GM10248 (cell line): ENCODE results near the gene UPK3A.

Source experiments
- CTCF ChIA-PET: fragments of 300-600 bp; sonication (Branson Sonifier 250); formaldehyde crosslinking; extraction: SDS; loops from one replicate; lab custom pipeline; 2021; ENCODE audit warnings: antibody characterized with exemption; lab: Yijun Ruan, JAX
- POLR2A ChIA-PET: fragments of 350-650 bp; sonication (Branson Sonifier 250); formaldehyde crosslinking; extraction: SDS; loops from one replicate; lab custom pipeline; 2020; ENCODE audit warnings: antibody characterized with exemption; lab: Yijun Ruan, JAX
- DNase-seq: peaks from one replicate; pipeline ENCODE4 v3.0.0; 2012; ENCODE audit errors: extremely low spot score
- CTCF ChIP-seq: IDR thresholded peaks from 2 replicates; pipeline ENCODE4 v1.5.1; 2012; ENCODE audit warnings: mild to moderate bottlenecking, low read depth; ENCODE audit errors: extremely low read depth, missing control alignments, control extremely low read depth

The UPK3A gene

GRCh38 chr22:45281010-45281409, 3.7 kb upstream of the UPK3A start:
- no peak for DNase-seq
- no peak for TF ChIP-seq CTCF
- ChIA-PET POLR2A (no interaction called here), CTCF (interaction anchor here (1.2 kb wide), 1 partner anchor 9 kb away, joined by 3 read pairs; no protein-coding TSS in a partner anchor)

DNA sequence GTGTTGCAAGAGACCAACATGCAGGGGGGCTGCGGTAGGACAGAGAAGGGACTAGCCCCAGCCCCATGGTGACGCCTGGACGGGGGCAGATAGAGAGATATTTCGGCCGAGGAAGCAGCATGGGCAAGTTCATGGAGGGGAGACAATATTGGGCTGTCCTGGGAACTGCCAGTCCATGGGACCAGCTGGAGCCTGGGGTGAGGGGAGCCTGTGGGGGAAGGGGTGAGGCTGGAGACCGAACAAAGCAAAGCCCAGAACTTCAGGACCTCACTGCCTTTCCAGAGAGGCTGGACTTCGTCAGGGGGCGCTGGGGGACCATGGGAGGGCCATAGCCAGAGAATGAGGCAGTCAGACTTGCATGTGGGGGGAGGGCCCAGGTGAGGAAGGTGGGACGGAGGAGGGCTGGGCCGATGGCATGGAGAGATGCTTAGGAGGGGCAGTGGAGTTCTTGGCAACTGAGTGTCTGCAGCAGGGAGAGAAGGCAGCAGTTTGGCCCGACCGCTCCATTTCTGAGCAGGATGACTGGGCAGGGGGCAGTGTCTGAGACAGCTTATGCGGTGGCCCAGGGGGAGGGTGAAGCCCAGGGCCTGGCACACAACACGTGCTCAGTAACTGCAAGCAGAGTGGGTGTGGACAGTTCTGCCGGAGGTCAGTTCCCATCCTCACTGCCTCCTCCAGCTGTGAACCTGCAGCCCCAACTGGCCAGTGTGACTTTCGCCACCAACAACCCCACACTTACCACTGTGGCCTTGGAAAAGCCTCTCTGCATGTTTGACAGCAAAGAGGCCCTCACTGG, 712 bp downstream of the UPK3A start:
- TF ChIP-seq CTCF, result no peak
- POLR2A ChIA-PET, result no interaction called here
- DNase-seq, result no peak
- CTCF ChIA-PET, result interaction anchor here (1.6 kb wide), 1 partner anchor 152 kb away, joined by 4 read pairs; no protein-coding TSS in a partner anchor

DNA sequence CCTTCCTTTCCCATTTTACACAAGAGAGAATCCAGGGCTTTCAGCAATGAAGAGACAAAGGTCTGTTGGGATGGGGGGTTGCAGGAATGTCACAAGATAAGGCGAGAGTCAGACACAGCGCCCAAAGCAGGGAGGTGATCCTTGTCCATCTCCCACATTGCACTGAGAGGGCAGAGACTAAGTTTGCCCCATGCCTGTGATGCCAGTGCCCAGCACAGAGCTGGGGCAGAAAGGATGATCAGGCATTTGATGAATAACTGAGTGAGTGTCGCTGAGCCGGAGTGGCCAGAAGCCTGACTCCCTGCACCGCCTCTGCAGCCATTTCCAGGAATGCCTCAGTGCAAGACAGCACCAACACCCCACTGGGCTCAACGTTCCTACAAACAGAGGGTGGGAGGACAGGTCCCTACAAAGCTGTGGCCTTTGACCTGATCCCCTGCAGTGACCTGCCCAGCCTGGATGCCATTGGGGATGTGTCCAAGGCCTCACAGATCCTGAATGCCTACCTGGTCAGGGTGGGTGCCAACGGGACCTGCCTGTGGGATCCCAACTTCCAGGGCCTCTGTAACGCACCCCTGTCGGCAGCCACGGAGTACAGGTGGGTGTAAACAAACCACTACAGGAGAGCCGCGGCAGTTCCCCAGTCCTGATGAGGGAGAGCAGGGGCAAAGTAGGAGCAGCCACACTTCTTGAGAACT, 2.3 kb downstream of the UPK3A start:
- TF ChIP-seq CTCF, result no peak
- CTCF ChIA-PET, result no interaction called here
- no peak for DNase-seq
- POLR2A ChIA-PET, result no interaction called here

DNA sequence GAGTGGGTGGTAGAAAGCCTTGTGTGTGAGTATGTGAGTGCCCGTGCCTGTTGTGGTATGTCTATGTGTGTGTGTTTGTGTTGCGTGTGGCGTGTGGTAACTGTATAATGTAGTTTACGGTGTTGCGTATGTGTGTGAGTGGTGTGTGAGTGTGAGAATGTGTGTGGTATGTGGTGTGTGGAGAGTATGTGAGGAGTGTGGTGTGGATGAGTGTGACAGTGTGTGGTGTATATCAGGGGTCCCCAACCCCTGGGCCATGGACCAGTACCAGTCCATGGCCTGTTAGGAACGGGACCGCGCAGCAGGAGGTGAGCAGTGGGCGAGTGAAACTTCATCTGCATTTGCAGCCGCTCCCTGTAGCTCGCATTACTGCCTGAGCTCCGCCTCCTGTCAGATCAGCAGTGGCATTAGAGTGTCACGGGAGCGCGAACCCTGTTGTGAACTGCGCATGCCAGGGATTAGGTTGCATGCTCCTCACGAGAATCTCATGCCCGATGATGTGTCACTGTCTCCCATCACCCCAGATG, 5.7 kb downstream of the UPK3A start:
- CTCF ChIA-PET, result no interaction called here
- POLR2A ChIA-PET, result no interaction called here
- no peak for TF ChIP-seq CTCF
- no peak for DNase-seq

DNA sequence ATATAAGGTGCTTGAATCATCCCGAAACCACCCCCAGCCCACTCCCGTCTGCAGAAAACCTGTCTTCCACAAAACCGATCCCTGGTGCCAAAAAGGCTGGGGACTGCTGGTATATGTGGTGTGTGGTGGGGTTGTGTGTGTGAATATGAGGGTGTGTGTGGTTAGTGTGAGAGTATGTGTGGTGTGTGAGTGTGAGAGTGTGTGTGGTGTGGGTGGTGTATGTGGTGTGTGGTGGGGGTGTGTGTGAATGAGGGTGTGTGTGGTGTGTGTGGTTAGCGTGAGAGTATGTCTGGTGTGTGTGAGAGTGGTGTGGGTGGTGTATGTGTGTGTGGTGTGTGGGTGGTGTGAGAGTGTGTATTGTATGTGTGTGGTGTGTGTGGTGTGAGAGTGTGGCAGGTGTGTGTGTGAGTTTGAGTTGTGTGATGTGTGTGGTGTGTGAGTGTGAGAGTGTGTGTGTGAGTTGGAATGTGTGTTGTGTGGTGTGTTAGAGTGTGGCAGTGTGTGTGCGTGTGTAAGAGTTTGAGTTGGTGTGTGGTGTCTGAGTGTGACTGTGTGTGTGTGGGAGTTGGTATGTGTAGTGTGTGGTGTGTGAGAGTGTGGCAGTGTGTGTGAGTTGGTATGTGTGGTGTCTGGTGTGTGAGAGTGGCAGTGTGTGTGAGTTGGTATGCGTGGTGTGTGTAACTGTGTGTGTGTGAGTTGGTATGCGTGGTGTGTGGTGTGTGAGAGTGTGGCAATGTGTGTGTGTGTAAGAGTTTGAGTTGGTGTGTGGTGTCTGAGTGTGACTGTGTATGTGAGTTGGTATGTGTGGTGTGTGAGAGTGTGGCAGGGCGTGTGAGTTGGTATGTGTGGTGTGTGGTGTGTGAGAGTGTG, 6.5 kb downstream of the UPK3A start:
- no peak for DNase-seq
- ChIA-PET CTCF (no interaction called here), POLR2A (no interaction called here)
- TF ChIP-seq CTCF, result no peak

DNA sequence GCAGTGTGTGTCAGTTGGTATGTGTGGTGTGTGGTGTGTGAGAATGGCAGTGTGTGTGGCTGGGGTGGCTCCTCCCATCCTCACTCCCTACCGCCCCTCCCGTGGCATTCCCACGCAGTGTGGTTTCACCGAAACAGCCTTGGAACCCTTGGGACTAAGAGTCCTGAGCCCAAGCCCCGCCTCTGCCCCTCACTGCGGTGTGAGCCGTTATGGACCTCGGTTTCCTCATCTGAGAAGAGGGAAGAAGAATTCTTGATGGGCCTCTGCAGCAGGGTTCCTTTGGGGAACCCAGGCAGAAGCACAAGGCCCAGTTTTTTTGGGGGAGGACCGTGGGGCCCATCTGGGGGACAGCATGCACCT, 7.2 kb downstream of the UPK3A start:
- CTCF ChIA-PET, result no interaction called here
- POLR2A ChIA-PET, result no interaction called here
- no peak for DNase-seq
- no peak for TF ChIP-seq CTCF
